GM19035 (cell line): Measurements from ENCODE around the gene KARS1.
"Not testable (repeated sequence)": the region's sequence is repeated elsewhere in the genome, so short reads cannot be mapped to it uniquely, and the experiment has no call there.

Source experiments
- ATAC-seq: cut with Tn5 transposase; IDR thresholded peaks from one replicate; pipeline ENCODE4 v1.9.1; 2021; ENCODE audit not compliant: unreplicated experiment

Gene KARS1

DNA sequence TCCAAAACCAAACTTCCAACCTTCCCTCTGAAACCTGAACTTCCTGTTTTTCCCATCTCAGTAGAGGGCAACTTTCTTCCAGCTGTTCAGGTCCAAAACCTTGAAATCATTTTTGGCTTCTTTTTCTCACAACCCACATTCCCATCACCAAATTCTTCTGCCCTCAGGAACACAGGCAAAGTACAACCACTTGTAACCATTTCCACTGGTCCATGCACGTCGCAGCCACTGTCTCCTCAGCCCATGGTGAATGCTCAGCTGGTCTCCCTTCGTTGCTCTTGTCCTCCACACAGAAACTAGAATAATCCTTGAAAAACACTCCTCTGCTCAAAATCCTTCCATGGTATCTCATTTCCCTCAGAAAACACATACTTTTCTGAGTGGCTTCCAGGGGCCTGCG lies 20.7 kb downstream of the KARS1 start:
- no peak for ATAC-seq

DNA sequence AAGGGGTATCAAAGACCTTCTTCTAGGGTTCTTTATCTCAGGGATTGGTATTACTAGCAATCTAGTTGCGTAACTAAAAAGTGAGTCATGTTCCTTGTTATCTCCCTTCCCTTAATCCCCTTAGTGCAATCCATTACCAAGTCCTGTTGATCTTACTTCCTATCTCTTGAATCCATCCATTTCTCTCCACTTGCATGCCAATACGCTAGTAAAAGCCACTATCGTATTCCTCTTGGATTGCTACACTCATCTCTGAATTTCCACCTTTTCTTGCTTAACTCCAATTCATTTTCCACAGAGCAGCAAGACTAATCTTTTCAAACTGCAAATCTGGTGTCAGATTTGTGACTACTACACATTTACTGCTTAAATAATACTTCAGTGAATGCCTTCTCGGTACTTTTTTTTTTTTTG lies 22.5 kb downstream of the KARS1 start:
- no peak for ATAC-seq

DNA sequence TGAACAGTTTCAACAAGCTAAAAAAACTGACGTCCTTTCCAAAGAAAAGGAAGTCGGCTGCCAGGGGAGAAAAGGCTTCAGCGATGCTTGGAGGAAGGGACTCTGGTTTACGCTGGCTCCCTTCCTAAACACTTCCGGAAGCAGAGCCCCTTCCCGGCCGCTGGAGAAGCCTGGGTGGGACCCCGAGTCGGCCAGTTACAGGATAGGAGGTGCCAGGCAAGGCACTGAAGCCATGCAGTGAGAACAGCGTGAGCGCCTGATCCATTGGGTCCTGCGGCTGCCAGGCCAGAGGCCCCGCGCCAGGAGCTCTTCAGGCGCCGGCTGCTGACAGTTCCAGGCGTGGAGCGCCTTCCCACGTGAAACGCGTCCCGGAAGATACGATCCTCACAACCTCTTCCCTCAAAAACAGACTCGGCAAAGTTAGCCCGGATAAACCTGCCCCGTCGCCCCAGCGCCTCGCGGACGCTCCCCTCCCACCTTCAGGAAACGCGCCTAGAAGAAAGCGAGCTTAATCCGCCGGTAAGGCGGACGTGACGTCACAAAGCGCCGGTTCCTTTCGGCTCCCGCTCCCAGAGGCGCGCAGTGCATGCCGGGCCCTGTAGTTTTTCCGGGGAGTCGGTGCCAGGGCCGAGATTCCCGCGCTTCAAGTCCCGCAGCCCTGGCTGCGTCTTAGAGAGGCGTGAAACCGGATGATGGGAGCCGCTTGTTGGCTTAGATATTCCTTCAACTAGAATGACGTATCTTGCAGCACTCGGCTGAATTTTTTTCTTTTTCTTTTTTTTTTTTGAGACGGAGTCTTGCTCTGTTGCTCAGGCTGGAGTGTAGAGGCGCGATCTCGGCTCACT lies 24.5 kb downstream of the KARS1 start, which contains the start of gene ADAT1:
Gene ADAT1 (minus strand): TSS at position 521 of the 845 bp plus-strand sequence. CDS start 2,482 bp downstream, outside the sequence.
- ATAC-seq = peak; percentile 89

DNA sequence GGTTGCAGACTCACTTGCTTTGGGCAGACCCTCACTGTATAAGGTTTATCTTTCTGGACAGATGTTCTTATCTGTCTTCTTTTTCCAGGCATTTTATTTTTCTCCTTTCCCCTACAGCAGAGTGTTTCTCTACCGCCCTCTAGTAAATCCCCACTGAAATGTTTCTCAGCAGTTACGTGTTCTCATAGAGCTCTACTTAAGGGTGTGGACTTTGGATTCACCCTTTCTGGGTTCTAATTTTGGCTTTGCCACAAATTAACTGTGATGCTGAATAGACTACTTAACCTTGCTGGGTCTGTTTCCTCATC lies 26.3 kb downstream of the KARS1 start:
- ATAC-seq = no peak

DNA sequence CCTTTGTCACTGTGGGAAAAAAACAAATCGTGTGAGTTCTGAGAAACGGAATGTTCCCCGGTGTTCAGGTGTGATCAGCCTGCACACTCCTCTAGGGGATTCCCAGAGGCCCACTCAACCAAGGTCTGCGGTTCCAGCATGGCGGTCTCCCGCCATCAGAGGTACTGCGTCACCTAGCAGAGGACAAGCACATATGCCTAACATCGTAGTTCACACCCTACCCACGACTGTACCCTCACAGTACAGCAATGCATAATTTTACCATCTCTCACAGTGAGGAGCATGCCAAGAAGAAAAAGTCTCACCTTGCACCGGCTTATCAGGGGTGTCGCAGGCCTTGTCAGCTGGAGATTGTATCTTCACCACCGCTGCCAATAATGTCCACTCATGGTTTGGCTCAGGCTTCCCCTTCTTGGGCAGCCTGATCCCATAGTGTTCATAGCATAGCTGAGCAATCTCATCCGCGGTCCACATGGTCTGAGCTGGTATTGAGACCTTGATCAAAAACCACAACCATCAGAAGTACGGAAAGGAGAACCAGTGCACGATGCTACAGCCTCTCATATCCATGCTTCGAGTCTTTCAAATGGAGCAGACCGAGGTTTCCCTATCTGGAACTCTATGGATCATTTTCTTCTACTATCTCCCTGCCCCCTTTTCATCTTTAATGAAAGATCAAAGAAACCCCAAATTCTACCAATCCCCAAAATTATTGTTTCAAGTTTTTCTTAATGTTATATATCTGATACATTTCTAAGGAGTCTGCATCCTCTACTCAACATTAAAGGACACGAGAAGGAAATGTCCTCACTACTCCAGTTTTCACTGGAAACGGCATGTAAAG lies 26.9 kb downstream of the KARS1 start:
- no peak for ATAC-seq

DNA sequence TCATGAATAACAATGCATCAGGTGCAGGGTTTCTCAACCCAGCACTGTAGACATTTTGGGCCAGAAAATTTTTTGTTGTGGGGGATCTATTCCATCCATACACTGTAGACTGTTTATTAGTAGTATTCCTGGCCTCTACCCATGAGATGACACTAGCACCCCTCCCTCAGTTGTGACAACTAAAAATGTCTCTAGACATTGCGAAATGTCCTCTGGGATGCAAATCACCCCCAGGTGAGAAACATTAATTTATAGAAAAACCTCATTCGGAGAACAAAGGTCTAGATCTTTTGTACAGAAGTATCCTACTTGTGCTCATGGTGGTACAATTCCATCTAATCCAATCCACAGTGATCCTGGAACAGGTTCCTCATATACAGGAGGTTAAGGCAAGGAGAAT lies 28.7 kb downstream of the KARS1 start:
- ATAC-seq = no peak

DNA sequence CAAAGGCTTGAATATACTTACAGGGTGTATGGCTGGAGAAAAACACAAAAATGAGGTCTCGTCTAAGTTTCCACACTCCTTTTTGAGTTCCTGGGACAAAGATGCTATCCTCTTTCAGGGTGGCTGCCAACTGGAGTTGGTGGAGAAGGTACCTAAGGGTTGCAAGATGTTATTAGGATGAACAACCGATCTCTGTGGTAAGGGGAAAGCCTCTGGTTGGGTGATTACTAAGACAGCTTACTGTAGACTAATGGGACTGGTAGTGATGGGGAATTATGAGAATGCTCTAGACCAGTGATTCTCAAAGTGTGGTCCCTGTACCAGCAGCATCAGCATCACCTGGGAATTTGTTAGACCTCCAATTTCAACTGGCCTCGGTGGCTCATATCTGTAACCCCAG lies 30.3 kb downstream of the KARS1 start:
- ATAC-seq = no peak

DNA sequence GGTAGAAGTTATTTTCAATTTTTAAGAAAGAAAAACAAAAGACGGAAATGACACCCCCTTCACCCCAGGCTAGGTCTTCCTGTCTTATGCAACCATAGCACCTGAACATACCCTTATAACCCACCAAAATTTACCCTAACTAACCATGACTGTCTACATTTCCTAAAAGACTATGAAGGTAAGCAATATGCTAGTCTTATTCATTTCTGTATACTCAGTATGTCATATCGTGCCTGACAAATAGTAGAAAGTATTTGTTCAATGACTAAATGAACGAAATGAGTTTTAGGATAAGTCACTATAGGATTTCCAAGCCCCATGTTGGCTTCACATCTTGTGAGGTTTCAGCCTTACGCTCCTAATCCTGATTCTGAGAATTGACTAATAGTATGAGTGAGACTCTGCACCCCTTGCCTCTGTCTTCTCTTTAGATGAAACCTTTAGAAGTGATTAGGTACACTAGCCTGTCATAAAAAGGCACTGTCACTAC lies 30.9 kb downstream of the KARS1 start:
- no peak for ATAC-seq

DNA sequence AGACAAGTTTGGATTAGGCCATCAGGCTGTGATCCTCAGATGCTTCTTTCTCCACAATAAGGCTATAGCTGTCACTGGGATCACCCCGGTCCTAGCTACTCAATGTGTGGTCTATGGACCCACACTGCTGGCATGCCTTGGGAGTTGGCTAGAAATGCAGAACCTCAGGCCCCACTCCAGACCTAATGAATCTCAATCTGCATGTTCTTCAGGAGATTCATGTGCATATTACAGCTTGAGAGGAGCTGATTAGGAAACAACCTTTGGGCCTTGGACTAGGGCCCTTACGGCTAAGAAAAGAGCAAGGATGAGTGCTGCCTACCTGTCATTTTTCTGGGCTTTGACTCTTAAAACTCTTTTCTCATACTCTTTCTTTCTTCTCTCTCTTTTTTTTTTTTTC lies 31.8 kb downstream of the KARS1 start:
- ATAC-seq = no peak

DNA sequence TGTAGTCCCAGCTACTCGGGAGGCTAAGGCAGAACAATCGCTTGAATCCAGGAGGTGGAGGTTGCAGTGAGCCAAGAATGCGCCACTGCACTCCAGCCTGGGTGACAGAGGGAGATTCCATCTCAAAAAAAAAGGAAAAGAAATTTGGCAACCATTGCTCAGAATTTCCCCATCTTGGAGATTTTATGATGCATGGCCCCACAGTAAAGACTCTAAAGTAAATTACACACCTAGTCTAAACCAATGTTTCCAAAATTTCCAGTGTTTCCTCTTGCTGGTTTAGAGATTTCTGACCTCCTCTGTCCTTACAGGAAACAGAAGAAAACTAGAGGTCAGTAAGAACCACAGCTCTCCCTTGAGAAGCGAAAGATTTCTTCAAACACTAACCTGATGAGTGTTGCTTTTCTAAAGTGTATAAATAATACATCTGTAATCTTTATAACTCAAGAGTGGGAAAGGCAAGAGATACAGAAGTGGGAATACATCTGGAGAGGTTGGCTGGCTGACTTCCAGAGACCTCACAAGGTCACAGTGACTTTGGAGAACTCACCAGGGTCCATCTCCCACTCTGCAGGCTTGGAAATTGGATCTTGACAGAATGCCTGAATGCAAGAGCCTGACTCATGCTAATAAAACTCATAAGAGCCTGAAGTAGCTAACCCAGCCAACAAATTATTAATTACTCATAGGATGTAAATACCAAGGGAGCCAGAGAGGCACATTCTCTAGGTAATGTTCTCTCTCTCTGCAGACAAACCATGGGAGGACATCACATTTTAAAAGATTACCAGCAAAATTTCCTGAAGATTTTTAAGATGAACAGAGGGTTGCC lies 33.2 kb downstream of the KARS1 start:
- ATAC-seq = no peak

DNA sequence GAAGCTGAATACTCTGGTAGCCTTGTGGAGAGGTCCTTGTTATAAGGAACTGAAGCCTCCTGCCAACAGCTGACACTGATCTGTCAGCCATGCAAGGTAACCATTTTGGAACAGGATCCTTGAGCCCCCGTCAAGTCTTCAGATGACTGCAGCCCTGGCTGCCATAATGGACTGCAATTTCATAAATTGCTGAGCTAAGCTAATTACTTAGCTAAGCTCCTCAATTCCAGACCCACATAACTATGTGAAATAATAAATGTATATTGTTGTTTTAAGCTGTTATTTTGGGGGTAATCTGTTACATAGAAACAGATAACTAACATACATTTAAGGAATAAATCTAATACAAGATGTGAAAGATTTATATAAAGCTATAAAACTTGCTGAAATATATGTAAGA lies 41.0 kb downstream of the KARS1 start:
- ATAC-seq = no peak

DNA sequence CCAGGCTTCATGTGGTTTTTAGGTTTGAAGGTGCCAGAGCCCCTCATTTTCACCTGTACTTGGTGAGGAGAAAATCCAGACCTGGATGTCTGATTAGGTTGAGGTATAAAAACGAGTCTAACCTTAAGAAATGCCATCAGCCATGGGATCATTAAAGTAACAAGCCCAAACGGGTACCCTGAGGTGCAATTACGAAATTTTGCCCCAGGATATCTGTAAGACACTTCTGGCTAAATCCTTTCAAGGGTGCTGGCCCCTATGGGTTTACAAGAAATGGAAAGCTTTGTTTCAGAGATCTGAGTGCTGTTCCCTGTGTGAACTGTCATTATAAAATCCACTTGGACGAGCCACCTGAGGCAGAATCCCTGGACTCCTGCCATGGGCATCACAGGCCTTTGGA lies 44.2 kb downstream of the KARS1 start:
- ATAC-seq = no peak

DNA sequence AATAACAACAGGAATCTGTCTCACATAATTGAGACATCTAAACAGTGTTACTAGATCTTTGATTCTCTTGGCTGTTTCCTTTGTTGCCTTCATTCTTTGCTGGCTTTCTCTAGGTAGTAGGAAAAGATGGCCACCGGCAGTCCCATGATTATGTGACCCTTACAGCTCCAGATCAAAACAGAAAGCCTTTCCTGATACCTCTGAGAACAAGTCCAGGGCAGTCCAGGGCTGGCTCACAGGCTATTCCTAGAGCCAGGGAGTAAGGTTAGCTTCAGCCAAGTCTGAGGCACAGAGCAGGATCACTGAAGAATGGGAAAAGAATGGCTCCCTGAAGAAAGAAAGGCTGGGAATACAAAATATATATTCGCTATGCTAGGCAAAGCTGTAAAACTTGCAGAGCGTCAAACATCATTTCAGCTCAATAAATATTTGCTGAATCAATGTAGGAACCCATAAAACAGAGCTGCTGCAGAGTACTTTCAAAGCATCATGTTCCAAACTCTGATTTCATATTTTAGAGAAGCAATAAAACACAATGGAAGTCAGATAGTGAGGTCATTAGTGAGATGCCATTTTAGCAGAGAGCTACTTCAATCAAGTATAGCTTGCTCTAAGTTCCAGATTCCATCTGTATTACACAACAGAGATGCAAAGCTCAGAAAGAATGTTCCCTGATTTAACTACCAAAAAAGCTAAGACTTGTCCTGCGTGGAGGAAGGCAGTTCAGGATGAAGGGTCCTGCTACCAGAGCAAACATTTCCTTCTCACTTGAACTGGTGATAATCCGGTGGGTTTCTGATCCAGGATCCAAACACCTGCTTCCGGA lies 47.8 kb downstream of the KARS1 start:
- ATAC-seq = no peak

DNA sequence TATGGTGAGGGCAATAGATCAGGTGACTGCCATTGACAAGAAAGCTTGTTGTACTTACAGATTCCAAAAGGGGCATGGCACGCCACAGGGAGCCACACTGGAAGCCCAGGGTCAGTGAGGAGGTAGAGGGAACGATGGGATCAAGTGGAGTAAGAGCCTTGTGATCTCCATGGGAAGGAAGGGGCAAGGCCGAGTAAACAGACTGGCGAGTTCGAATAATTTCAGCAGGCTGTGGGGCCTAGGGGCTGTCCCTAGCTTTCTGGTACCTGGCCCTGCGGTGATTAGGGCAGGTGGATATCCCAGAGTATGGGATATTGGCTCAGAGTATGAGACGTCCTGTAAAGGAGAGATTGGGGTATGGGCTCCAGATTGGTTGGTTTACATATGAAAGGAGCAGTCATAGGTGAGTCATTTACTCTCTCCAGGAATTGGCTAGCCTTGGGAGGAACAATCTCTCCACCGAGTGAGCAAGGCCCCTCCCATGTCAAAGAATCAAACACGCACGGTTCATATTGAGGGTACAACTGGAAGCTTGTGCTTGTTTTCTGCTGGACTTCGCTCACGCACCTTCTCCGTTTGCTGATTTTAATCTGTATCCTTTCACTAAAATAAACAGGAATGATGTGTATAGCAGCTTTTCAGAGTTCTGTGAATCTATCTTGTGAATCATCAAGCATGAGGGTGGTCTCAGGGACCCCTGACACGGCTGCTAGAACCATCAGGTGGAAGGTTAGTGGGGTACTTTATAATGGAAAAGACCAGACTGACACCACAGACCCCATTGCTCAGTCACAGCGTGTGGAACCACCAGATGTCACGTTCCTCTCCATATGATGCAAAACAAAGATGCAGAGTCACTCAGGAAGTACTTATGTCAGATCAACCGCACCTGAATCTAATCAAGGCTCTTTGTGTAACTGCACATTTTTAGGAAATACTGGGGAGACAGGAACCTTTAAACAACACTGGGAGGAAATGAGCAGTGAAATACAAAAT lies 53.3 kb downstream of the KARS1 start:
- ATAC-seq = no peak

DNA sequence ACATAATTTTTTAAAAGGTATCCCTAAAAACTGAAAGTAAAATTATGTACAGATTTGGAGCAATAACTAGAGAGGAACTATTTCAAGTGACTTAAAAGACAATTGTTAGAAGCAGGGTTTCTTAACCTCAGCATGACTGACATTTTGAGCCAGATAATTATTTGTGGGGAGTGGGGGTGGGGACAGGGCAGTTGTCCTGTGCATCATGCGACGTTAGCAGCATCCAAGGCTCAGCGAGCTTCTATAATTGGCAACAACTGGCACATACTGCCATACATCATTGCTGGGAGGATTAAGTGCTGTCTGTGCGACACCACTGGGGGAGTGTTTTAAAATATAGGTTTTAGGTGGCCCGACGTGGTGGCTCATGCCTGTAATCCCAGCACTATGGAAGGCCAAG lies 54.2 kb downstream of the KARS1 start:
- no peak for ATAC-seq

DNA sequence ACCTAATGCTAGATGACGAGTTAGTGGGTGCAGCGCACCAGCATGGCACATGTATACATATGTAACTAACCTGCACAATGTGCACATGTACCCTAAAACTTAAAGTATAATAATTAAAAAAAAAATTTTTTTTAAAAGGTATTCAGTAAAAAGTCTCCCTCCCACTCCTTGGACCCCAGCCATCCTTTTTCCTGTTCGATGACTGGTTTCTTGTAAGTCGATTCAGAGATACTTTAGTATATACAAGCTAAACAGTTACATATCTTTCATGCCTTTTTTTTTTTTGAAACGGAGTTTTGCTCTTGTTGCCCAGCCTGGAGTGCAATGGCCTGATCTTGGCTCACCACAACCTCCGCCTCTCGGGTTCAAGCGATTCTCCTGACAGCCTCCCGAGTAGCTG lies 55.5 kb downstream of the KARS1 start:
- ATAC-seq = not testable (repeated sequence)

DNA sequence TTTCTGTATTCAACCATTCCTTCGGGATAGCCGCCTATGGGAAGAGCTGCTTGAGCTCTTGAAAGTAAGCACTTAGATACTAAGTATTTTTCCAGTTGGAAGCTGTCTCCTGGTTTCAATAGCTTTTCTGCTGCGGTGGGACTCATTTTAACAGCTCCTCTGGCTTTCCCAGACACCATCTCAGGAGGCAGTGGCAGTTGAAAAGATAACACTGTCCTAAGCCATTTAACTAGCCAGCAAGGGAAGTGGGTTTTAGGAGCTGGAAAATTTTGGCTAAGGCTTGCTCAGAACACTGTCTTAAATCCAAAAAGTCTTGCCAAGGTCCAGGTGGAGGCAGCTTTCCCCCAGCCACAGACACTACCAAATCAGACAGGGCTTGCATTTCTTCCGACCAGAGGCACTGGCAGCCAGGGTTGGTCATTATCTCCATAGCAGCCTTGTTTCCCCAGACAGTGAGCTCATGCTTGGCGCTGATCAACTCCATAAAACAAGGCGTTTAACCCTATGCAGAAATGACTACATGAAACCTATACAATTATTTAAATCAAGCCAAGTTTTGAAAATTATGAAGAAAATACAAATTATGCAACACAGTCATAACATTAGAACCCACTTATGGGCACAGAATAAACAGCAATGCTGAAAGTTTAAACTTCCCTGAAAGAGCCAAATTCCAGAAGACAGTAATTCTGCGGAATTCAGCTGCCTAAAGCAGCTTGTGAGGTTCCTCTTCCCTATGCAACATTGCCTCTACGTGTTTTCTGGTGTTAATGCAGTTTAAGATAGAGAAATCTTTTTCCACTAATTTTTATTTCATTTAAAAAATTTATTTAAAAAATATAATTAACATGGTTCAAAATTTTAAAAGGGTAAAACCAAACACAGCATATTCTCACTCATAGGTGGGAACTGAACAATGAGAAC lies 56.3 kb downstream of the KARS1 start:
- no peak for ATAC-seq

DNA sequence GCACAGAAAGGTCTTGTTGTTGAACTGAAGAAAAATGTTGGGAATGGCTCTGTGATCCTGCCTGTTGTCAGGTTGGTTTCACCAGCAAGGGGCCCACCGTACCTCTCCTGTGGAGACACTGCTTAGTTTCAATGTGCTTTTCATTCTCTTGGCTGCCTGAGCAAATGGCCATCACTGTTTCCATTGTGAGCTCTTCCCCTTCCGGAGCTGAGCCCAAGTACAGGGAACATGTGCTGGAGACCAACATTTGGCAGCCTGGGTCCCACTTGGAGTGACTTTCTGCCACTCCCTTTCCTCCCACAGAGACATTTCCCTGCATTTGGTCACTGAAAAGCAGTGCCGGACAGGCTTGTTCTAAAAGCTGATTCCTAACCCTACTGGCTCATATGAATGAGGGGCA lies 58.2 kb downstream of the KARS1 start:
- no peak for ATAC-seq
